ENCODE results near the gene RUBCN.
"Not testable (repeated sequence)": the region's sequence is repeated elsewhere in the genome, so short reads cannot be mapped to it uniquely, and the experiment has no call there.

Gene RUBCN

GRCh38 chr3:197664414-197665141, 72.1 kb downstream of the RUBCN start:
- not testable (repeated sequence) for H3K9ac ChIP-seq (ENCODE audit: low read length); H3K4me1 ChIP-seq (ENCODE audit: control insufficient read depth, low read depth, low read length); H3K9me3 ChIP-seq (ENCODE audit: control insufficient read depth, low read depth, low read length); H3K27ac ChIP-seq (ENCODE audit: low read length); H3K36me3 ChIP-seq (ENCODE audit: control insufficient read depth, low read depth, low read length); H3K4me3 ChIP-seq (ENCODE audit: low read length); H3K27me3 ChIP-seq (ENCODE audit: control insufficient read depth, insufficient read depth, low read length)

GRCh38 chr3:197663367-197664140, 73.2 kb downstream of the RUBCN start:
- not testable (repeated sequence) for H3K4me1 ChIP-seq (ENCODE audit: control insufficient read depth, low read depth, low read length); H3K4me3 ChIP-seq (ENCODE audit: low read length); H3K27me3 ChIP-seq (ENCODE audit: control insufficient read depth, insufficient read depth, low read length); H3K9me3 ChIP-seq (ENCODE audit: control insufficient read depth, low read depth, low read length); H3K27ac ChIP-seq (ENCODE audit: low read length); H3K36me3 ChIP-seq (ENCODE audit: control insufficient read depth, low read depth, low read length); H3K9ac ChIP-seq (ENCODE audit: low read length)

GRCh38 chr3:197662352-197662751, 74.4 kb downstream of the RUBCN start:
- H3K27ac ChIP-seq (ENCODE audit: low read length); H3K4me1 ChIP-seq (ENCODE audit: control insufficient read depth, low read depth, low read length); H3K9ac ChIP-seq (ENCODE audit: low read length); H3K4me3 ChIP-seq (ENCODE audit: low read length); H3K9me3 ChIP-seq (ENCODE audit: control insufficient read depth, low read depth, low read length); H3K36me3 ChIP-seq (ENCODE audit: control insufficient read depth, low read depth, low read length); H3K27me3 ChIP-seq (ENCODE audit: control insufficient read depth, insufficient read depth, low read length): not testable (repeated sequence)

GRCh38 chr3:197661874-197662273, 74.8 kb downstream of the RUBCN start:
- H3K9ac ChIP-seq (ENCODE audit: low read length); H3K9me3 ChIP-seq (ENCODE audit: control insufficient read depth, low read depth, low read length); H3K4me3 ChIP-seq (ENCODE audit: low read length); H3K27ac ChIP-seq (ENCODE audit: low read length); H3K36me3 ChIP-seq (ENCODE audit: control insufficient read depth, low read depth, low read length); H3K4me1 ChIP-seq (ENCODE audit: control insufficient read depth, low read depth, low read length); H3K27me3 ChIP-seq (ENCODE audit: control insufficient read depth, insufficient read depth, low read length): not testable (repeated sequence)

GRCh38 chr3:197661234-197661834, 75.4 kb downstream of the RUBCN start:
- not testable (repeated sequence) for H3K27ac ChIP-seq (ENCODE audit: low read length); H3K36me3 ChIP-seq (ENCODE audit: control insufficient read depth, low read depth, low read length); H3K4me1 ChIP-seq (ENCODE audit: control insufficient read depth, low read depth, low read length); H3K9ac ChIP-seq (ENCODE audit: low read length); H3K9me3 ChIP-seq (ENCODE audit: control insufficient read depth, low read depth, low read length); H3K27me3 ChIP-seq (ENCODE audit: control insufficient read depth, insufficient read depth, low read length); H3K4me3 ChIP-seq (ENCODE audit: low read length)

- H3K9me3 ChIP-seq (ENCODE audit: control insufficient read depth, low read depth, low read length); H3K4me1 ChIP-seq (ENCODE audit: control insufficient read depth, low read depth, low read length); H3K9ac ChIP-seq (ENCODE audit: low read length); H3K27me3 ChIP-seq (ENCODE audit: control insufficient read depth, insufficient read depth, low read length); H3K36me3 ChIP-seq (ENCODE audit: control insufficient read depth, low read depth, low read length); H3K4me3 ChIP-seq (ENCODE audit: low read length); H3K27ac ChIP-seq (ENCODE audit: low read length): not testable (repeated sequence)
Observed at GRCh38 chr3:197659701-197660100, 77.0 kb downstream of the RUBCN start.

GRCh38 chr3:197659144-197659543, 77.6 kb downstream of the RUBCN start:
- H3K36me3 ChIP-seq (ENCODE audit: control insufficient read depth, low read depth, low read length); H3K4me1 ChIP-seq (ENCODE audit: control insufficient read depth, low read depth, low read length); H3K9ac ChIP-seq (ENCODE audit: low read length); H3K4me3 ChIP-seq (ENCODE audit: low read length); H3K27ac ChIP-seq (ENCODE audit: low read length); H3K27me3 ChIP-seq (ENCODE audit: control insufficient read depth, insufficient read depth, low read length); H3K9me3 ChIP-seq (ENCODE audit: control insufficient read depth, low read depth, low read length): not testable (repeated sequence)

GRCh38 chr3:197658706-197659105, 78.0 kb downstream of the RUBCN start:
- not testable (repeated sequence) for H3K4me3 ChIP-seq (ENCODE audit: low read length); H3K9ac ChIP-seq (ENCODE audit: low read length)

GRCh38 chr3:197657541-197658292, 79.0 kb downstream of the RUBCN start:
- not testable (repeated sequence) for H3K27ac ChIP-seq (ENCODE audit: low read length); H3K9ac ChIP-seq (ENCODE audit: low read length); H3K4me1 ChIP-seq (ENCODE audit: control insufficient read depth, low read depth, low read length); H3K27me3 ChIP-seq (ENCODE audit: control insufficient read depth, insufficient read depth, low read length); H3K4me3 ChIP-seq (ENCODE audit: low read length); H3K9me3 ChIP-seq (ENCODE audit: control insufficient read depth, low read depth, low read length); H3K36me3 ChIP-seq (ENCODE audit: control insufficient read depth, low read depth, low read length)

More at GRCh38 chr3:197658706-197659105, 78.0 kb downstream of the RUBCN start:
- H3K36me3 ChIP-seq (ENCODE audit: control insufficient read depth, low read depth, low read length); H3K4me1 ChIP-seq (ENCODE audit: control insufficient read depth, low read depth, low read length); H3K27me3 ChIP-seq (ENCODE audit: control insufficient read depth, insufficient read depth, low read length); H3K27ac ChIP-seq (ENCODE audit: low read length); H3K9me3 ChIP-seq (ENCODE audit: control insufficient read depth, low read depth, low read length): not testable (repeated sequence)

GRCh38 chr3:197656960-197657359, 79.7 kb downstream of the RUBCN start:
- not testable (repeated sequence) for H3K9me3 ChIP-seq (ENCODE audit: control insufficient read depth, low read depth, low read length); H3K4me1 ChIP-seq (ENCODE audit: control insufficient read depth, low read depth, low read length); H3K4me3 ChIP-seq (ENCODE audit: low read length); H3K9ac ChIP-seq (ENCODE audit: low read length); H3K27me3 ChIP-seq (ENCODE audit: control insufficient read depth, insufficient read depth, low read length); H3K27ac ChIP-seq (ENCODE audit: low read length); H3K36me3 ChIP-seq (ENCODE audit: control insufficient read depth, low read depth, low read length)

- H3K9me3 ChIP-seq (ENCODE audit: control insufficient read depth, low read depth, low read length); H3K9ac ChIP-seq (ENCODE audit: low read length): not testable (repeated sequence)
Observed at GRCh38 chr3:197656129-197656528, 80.6 kb downstream of the RUBCN start.

More at GRCh38 chr3:197656129-197656528, 80.6 kb downstream of the RUBCN start:
- not testable (repeated sequence) for H3K27ac ChIP-seq (ENCODE audit: low read length); H3K27me3 ChIP-seq (ENCODE audit: control insufficient read depth, insufficient read depth, low read length); H3K36me3 ChIP-seq (ENCODE audit: control insufficient read depth, low read depth, low read length); H3K4me3 ChIP-seq (ENCODE audit: low read length); H3K4me1 ChIP-seq (ENCODE audit: control insufficient read depth, low read depth, low read length)

Measured in iPS-18a (cell line).